ENCODE data around the gene SUMO4.
A peak's percentile ranks its signal among the peaks of the same experiment; 100 is the strongest.
"Not testable (repeated sequence)": the region's sequence is repeated elsewhere in the genome, so short reads cannot be mapped to it uniquely, and the experiment has no call there.

SUMO4 gene

DNA sequence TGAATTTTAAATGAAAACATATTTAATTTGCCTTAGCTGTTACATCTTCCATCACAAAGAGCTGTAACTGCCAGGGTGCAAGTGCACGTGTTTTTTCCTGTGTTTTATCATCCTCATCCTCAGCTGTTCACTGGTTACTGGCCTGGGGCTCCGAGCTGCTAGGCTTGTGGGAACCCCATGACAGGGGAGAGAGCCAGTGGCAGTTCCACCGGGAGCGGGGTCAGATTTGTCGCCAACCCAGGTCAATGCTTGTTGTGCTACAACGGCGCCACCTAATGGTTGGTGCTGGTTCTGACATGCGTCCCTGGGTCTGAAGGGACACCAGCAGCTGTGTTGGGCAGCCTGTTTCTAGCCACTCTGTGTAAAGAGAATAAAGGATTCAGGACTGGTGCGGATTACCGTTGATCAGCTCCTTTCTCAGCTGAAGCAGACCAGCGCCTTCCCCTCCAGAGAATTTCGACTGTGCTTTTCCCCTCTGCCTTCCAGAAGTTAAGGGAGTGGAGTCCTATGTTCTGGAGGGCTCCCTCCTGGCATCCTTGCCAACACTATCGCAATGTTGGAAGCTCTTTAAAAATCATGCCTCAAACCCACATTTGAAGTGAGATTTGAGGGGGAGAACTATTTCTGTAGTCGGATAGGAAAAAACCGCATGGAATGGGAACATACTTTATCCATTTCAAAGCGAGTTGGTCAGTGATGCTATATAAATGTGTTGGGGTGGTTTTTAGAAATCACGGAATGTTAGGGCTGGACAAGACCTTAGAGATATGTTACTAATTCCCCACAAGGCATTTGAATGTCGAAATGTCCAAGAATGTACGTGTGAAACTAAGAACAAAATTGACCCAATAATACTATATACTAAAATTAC is 32.1 kb downstream of the SUMO4 start:
- peak; percentile 80 to 89 for DNase-seq (ENCODE audit: low read depth in 2 of 2)

DNA sequence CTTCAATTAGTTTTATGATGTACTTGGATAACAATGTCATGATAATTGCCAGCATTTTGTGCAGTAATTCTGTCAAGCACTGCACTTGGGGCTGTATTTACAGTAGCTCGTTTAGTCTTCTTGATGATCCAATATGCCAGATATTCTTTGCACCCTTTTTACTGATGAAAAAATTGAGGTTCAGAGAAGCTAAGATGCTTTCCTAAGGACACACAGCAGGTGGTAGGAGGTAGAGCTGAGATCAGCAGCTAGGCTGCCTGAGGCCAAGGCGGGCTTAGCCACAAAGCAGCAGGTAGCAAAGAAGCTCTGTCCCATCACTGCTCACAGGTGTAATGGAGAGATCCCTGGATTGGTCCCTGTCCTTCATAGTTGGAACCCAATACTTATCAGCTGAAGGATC is 33.3 kb downstream of the SUMO4 start:
- DNase-seq (ENCODE audit: low read depth in 2 of 2): no peak

DNA sequence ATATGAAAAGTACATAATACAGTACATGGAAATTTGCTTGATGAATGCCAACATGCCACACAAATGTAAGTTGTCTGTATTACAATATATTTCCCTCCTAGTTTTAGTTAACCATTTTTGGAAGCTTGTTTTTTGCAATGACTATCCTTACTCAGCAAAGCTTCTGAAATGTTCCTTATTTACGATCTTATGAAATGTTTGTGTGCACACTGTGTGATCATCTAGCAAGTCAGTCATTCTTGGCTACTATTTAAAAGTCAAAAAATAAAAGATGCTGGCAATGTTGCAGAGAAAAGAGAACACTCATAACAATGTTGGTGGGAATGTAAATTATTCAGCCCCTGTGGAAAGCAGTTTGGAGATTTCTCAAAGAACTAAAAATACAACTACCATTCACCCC is 33.8 kb downstream of the SUMO4 start:
- no peak for DNase-seq (ENCODE audit: low read depth in 2 of 2)

DNA sequence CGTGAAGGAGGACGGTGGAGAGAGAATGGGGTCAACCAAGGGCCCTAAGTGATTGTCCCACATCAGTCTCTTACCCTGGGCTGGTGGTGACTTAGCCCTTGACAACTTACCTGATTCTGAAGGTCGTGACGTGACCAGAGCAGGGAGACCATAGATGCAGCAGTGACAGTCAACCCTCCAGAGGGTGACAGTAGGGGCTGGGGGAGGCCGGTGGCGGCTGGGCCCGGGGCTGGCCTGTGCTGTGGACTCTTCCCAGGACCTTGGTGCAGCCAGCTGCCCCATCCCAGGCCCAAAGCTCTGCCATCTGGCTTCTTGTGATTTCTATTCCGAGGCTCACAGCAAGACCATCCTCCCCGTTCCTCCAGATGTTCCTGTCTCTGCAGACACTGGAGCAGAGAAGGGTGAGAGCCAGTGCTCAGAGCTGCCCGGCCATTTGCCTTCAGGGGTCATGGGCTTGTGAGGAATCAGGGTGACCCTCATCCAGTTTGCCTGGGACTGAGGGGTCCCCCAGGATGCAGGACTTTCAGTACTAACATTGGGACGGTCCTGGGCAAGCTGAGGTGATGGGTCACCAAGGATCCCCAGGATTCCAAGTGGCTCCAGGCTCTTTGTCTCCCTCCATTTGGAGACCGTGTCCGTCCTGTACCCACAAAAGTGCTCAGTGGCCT is 36.0 kb downstream of the SUMO4 start:
- no peak for DNase-seq (ENCODE audit: low read depth in 2 of 2)

DNA sequence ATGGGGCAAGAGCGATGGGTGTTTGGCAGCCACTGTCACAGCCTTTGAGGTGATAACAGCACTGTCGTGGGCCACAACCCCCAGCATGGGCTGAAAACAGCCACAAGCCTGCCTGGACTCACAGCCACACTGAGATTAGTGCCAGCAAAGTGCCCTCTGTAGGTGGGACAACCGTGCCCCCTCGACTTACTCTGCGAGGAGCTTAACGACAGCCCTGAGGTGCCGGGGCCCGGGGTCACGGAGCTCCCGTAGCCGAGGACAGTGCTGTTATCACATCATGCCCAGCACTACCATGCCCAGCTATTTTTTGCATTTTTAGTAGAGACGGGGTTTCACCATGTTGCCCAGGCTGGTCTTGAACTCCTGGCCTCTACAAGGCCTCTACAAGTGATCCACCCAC is 36.6 kb downstream of the SUMO4 start:
- DNase-seq (ENCODE audit: low read depth in 2 of 2): no peak

DNA sequence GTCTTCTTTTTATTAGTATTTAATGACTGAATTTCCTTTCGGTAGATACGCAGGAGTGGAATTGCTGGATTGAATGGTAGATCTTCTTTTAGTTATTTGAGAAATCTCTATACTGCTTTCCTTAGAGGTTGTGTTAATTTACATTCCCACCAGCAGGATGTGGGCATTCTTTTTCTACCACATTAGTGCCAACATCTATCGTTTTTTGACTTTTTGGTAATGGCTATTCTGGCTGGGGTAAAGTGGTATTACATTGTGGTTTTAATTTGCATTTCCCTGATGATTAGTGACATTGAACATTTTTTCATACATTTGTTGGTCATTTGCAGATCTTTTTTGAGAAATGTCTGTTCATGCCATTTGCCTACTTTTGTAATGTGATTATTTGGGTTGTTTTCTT is 37.1 kb downstream of the SUMO4 start:
- DNase-seq (ENCODE audit: low read depth in 2 of 2): no peak

DNA sequence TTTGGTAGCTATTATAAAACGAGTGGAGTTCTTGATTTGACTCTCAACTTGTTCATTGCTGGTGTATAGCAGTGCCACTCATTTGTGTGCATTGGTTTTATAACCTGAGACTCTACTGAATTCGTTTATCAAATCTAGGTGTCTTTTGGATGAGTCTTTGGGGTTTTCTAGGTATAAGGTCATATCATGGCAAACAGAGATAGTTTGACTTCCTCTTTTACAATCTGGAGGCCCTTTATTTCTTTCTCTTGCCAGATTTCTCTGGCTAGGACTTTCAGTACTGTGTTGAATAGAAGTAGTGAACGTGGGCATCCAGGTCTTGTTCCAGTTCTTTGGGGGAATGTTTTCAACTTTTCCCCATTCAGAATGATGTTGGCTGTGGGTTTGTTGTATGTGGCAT is 38.8 kb downstream of the SUMO4 start:
- DNase-seq (ENCODE audit: low read depth in 2 of 2): no peak

DNA sequence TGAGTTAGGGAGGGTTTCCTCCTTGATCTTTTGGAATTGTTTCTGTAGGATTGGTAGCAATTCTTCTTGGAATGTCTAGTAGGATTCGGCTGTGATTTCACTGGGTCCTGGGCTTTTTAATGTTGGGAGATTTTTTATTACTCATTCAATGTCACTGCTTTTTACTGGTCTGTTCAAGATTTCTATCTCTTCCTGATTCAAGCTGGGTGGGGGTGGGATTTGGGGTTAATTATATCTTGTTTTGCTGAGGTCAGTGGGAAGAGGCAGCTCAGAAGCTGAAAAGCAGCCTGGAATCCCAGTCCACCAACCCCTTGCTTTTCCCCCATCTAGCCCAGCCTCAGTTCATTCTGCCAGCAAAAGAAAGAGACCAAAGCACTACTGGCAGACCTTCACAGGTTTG is 39.6 kb downstream of the SUMO4 start:
- DNase-seq (ENCODE audit: low read depth in 2 of 2): no peak

DNA sequence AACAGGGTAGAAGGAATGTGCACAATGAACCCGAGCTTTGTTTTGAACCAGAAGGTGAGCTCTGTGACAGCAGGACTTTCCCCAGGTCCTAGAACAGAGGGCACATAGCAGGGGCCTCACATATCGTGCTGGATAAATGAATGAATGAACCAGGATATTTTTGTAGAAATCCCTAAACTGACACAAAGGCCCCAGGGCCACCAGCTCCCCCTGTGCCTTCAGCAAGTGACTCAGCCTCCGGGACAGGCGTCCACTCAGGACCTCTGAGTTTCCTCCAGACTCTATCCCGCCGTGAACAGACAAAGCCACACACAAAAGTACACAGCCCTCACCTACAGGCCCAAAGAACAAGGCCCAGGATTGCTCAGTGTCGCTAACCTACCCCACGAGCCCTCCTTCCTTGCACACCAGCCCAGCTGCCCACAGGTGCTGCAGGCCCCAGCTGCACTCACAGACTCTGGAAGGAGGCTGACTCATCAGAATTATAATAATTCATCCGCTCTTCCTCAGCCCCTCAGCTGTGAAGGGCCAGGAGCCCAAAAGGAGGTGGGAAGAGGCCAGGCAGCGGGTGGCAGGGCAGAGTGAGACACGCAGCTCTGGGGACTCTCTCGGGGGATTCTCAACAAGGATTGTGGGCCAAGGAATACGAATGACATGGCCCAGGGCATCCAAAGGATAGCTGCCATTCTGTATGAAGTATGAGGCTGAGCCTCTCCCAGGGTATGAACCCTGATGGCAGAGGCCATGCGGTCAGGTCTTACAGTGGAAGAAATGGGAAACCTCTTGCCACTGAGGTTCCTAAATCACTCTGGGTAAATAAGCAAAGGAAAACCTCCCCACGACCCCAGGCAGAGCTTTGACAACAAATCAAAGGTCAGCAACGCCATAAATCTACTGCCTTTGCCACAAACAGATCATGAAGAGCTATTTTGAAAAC is 40.9 kb downstream of the SUMO4 start:
- DNase-seq (ENCODE audit: low read depth in 2 of 2): no peak

DNA sequence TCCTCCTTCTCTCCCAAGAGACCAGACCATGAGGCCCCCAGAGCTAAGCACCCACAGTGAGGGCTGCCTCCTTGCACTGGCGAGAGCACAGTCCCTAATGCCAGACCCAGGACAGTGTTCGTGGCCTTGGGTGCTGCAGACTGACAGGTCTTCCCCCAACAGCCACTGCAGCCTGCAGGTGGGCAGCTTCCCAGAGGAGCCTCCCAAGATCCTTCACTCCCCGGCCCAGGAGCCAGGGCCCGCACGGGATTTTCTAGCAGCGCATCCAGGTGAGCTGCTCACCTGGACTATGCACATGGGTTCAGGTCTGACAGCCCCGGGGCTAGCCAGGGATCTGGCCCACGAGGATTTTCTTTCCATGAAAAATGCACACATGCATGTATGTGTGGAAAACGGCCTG is 41.7 kb downstream of the SUMO4 start:
- DNase-seq (ENCODE audit: low read depth in 2 of 2): no peak

DNA sequence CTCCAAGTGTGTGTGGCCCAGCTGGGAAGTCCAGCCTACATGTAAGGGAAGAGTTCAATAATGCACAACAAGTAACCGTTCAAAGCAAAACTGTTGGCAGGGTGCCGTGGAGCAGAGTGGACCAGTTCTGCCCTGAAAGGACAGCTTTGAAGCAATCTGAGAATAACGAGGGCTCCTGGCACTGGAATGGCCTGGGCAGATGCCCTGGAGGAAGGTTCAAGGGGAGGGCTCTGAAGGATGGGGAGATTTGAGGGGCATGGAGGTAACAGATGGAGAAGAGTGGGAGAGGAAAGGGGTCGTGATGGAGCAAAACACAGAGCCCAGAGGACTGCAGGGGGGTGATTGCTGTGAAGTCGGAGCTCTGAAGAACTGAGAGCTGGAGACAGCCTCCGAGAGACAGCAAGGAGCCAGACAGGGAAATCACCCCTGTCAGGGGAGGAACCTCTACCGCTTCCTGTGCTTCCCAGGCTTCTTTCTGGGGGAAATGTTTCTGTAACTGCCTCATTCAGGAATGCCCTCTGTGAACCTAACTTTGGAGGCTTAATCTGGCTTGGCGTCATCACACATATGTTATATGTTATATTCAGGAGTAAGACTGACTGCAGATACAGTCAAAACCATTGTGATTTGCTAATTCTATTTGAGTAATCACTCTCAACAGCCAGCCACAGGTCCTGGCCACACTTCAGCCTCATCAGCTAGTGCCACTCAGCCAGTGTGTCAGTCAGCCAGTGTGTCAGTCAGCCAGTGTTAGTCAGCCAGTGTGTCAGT is 43.5 kb downstream of the SUMO4 start:
- DNase-seq (ENCODE audit: low read depth in 2 of 2): no peak

DNA sequence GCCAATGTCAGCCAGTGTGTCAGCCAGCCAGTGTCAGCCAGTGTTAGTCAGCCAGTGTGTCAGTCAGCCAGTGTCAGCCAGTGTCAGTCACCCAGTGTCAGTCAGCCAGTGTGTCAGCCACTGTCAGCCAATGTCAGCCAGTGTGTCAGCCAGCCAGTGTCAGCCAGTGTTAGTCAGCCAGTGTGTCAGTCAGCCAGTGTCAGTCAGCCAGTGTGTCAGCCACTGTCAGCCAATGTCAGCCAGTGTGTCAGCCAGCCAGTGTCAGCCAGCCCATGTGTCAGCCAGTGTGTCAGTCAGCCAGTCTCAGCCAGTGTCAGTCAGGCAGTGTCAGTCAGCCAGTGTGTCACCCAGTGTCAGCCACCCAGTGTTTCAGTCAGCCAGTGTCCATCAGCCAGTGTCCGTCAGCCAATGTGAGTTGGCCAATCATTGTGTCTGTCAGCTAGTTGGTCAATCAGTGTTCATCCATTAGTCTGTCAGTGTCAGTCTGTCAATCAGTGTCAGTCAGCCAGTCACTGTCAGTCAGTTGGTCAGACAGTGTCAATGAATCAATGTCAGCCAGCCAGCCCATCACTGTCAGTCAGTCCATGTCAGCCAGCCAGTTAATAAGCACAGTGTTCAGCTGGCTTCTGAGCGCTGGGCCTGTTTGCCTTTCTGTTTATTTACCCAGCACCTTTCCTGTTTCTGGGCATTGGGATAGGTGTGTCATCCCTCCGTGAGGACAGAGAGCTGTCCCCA is 44.5 kb downstream of the SUMO4 start:
- DNase-seq (ENCODE audit: low read depth in 2 of 2): not testable (repeated sequence)

DNA sequence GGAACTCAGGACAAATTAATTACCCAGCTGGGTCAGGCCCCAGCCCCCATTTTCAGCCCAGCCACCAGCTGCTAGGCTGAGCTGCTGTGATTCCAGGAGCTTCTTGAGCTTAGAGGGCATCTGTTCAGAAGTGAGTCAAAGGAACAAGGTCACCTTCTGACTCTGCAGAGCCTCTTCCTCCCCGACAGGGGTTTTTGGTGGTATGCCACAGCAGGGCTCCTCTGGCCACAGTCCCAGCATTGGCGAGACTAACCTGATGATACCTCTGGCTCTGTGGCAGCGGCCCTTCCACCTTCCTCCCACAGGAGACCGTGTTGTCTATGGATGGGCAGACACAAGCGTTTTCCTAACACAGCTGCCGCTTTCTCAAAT is 45.0 kb downstream of the SUMO4 start:
- no peak for DNase-seq (ENCODE audit: low read depth in 2 of 2)

DNA sequence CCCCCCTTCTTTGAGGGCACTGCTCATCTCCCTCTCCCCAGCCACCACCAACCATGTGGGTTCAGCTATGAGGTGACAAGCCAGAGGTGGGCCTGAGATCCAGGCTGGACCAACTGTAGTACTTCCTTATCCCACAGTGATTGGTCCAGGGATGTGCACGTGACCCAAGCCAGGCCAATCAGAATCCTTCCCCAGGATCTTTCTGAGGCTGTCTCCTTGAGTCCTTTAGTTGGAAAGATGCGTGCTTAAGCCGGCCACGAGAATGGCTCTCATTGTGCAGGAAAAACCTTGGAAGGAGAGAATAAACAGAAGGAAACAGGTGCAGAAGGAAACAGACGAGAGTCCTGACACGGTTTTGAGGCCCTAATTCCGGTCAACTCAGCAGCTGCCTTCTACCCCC is 45.5 kb downstream of the SUMO4 start:
- DNase-seq (ENCODE audit: low read depth in 2 of 2): no peak

DNA sequence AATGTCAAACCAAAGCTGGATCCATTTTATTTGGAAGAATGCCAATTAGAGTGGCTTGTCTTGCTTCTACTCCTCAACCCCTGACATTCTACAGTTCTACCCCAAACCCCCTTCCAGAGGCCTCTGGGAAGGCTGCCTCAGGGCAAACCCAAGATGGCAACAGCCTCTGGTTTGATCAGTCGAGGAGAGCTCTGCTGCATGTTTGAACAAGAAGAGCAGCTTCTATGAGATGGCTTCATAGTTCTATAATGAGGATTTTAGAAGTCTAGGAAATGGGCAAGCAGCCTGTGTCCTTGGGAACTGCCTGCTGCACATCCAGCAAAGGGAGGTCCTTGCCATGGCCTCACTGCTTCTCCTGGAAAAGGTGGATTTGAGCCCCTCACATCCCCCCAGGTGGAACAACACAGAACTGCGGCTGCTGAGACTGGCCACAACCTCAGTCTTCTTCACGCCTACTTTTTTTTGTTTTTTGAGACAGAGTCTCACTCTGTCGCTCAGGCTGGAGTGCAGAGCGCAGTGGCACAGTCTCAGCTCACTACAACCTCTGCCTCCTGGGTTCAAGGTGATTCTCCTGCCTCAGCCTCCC is 46.8 kb downstream of the SUMO4 start:
- DNase-seq (ENCODE audit: low read depth in 2 of 2): no peak

DNA sequence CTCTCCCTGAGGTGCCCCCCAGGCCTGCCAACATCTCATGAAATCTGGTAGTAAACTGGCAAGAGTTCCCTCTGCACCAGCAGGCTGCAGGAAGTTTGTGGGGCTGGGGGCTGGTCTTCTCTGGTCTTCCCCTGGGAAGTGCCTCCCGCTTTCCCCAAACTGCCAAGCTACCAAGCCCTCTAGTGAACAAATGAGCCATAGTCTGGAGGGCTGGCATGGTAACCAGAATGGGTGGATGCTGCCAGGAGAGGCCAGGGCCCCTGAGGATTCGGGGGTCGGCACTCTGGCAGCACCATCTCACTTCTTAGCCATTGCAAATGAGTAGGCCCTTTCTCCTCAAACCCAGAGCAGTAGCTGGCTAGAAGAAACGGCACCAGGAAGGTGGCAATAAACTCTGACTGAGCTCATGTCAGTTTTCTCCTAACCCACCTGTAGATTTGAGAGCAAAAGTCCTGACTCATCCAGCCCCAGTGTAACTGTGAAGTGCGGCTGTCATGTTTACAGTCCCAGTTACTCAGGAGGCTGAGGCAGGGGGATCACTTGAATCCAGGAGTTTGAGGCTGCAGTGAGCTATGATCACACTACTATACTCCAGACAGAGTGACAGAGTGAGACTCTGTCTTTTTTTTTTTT is 48.9 kb downstream of the SUMO4 start:
- DNase-seq (ENCODE audit: low read depth in 2 of 2): no peak

DNA sequence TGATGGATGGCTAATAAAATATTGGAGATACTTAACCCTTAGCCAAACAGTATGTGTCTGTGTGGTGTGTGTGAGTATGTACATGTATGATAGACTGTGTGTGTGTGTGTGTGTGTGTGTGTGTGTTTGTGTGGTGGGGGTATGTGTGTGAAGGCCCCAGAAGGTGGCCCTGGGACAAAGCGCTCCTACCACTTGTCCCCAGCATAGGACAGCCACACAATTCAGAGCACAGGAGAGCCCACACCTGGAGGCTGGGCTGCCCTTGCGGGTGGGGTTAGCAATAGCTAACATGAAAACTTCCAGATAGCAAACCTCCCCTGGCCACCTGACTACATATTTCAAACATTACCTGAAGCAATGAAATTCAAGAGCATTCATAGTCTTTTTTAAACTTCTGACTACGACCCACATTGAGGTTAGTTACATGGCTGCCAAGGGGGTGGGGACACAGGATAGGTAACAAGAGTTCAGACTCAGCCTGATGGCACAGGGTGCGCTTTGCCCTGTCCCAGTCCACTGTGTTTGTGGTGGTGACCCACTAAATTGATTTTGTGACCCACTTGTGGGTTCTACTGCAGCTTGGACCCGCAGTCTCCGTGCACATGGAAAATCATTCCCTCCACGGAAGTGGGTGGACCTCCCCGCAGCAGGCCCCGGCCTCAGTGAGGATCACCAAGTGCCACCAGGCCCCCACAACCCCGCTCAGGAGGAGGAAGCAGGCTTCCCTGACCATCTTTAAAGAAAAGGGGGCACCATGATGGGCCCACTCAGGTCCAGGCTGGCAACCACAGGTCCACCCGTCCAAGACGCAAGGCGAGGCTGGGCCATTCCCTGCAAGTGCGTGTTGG is 50.0 kb downstream of the SUMO4 start:
- DNase-seq (ENCODE audit: low read depth in 2 of 2): no peak
